ENCODE data around the gene SRGAP3. TPM values are rescaled to one million over a fixed set of nuclear protein-coding genes. Genes with fewer than 3 reads are reported as not detected.

SRGAP3 gene
- total RNA-seq, 4 donors from 2014 or later, result 2.0 to 6.9 (median 4.8) TPM

DNA sequence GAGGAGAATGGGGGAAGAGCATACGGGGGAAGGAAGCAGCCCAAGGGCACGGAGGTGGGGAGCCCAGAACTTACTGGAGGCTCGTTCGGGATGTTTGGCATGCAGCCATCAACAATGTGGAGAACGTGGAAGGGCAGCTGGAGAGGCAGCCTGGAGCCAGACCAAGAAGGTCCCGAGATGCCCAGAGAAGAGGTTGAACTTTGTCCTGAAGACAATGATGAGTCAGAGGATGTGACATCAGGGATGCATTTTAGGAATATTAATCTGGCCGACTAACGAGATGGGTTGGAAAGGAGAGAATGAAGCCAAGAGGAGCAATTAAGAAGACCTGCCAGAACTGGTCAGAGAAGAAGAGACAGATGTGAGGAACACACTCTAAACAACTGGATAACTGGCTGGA is 98.2 kb downstream of the SRGAP3 start:
- TF ChIP-seq EP300 (IDR thresholded peaks at IDR 0.05), result no peak
- TF ChIP-seq, protein P1, sequence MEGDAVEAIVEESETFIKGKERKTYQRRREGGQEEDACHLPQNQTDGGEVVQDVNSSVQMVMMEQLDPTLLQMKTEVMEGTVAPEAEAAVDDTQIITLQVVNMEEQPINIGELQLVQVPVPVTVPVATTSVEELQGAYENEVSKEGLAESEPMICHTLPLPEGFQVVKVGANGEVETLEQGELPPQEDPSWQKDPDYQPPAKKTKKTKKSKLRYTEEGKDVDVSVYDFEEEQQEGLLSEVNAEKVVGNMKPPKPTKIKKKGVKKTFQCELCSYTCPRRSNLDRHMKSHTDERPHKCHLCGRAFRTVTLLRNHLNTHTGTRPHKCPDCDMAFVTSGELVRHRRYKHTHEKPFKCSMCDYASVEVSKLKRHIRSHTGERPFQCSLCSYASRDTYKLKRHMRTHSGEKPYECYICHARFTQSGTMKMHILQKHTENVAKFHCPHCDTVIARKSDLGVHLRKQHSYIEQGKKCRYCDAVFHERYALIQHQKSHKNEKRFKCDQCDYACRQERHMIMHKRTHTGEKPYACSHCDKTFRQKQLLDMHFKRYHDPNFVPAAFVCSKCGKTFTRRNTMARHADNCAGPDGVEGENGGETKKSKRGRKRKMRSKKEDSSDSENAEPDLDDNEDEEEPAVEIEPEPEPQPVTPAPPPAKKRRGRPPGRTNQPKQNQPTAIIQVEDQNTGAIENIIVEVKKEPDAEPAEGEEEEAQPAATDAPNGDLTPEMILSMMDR (IDR thresholded peaks at IDR 0.05), result no peak
- no peak for TF ChIP-seq POLR2A (IDR thresholded peaks at IDR 0.05)
- no peak for TF ChIP-seq POLR2AphosphoS5 (IDR thresholded peaks at IDR 0.05)
- Histone ChIP-seq H3K4me3 (no peak overlapping the region), H3K36me3 (no peaks in the 10 kb centered on the region), H3K27ac (no peak overlapping the region), H3K9me3 (peaks cover 0 to 18% (median 0%) of the 10 kb centered on the region in 3 donors), H3K4me1 (peaks cover 0 to 13% (median 0%) of the 10 kb centered on the region in 3 donors), H3K27me3 (no peaks in the 10 kb centered on the region)
- 71 to 74% methylated on average over 5 to 8 of the region's 8 CpGs for WGBS, 2 donors (ENCODE audit: low coverage in 1 of 2)
- ATAC-seq, result no peak

DNA sequence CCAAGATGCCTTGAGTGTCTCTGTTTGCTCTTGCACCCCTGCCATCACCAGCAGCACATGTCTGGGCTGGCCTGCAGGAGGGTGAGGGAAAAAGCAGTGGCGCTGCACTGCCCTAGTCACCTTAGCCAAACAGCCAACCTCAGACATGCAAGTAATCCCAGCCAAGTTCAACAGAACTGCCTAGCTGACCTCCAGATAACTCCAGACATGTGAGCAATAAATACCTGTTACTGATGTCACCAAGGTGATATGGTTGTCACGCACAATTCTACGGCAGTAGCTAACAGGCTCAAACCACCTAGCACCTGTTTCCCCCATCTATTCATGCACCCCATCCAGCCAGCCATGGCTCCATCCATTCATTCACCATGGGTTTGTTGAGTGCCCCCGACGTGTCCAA is 99.9 kb downstream of the SRGAP3 start:
- no peaks in the 10 kb centered on the region for H3K36me3 ChIP-seq
- H3K27ac ChIP-seq, result no peak overlapping the region
- H3K4me1 ChIP-seq, result peaks cover 0 to 11% (median 0%) of the 10 kb centered on the region in 3 donors
- TF ChIP-seq, protein P1 (IDR thresholded peaks at IDR 0.05), result no peak
- TF ChIP-seq POLR2AphosphoS5 (IDR thresholded peaks at IDR 0.05), result no peak
- TF ChIP-seq POLR2A (IDR thresholded peaks at IDR 0.05), result no peak
- TF ChIP-seq EP300 (IDR thresholded peaks at IDR 0.05), result no peak
- ATAC-seq, result no peak
- WGBS, 2 donors (ENCODE audit: low coverage in 1 of 2), result 90 to 100% methylated on average over 1 to 3 of the region's 5 CpGs
- H3K9me3 ChIP-seq, result peaks cover 0 to 18% (median 0%) of the 10 kb centered on the region in 3 donors
- H3K4me3 ChIP-seq, result no peak overlapping the region
- H3K27me3 ChIP-seq, result no peaks in the 10 kb centered on the region

- H3K4me3 ChIP-seq, result no peak overlapping the region
- TF ChIP-seq POLR2A (IDR thresholded peaks at IDR 0.05) (no peak), POLR2AphosphoS5 (IDR thresholded peaks at IDR 0.05) (no peak), EP300 (IDR thresholded peaks at IDR 0.05) (no peak)
- TF ChIP-seq, protein P1 (IDR thresholded peaks at IDR 0.05), result no peak
- ATAC-seq, result no peak
- H3K27me3 ChIP-seq, result no peaks in the 10 kb centered on the region
- no peaks in the 10 kb centered on the region for H3K36me3 ChIP-seq
- WGBS, 2 donors (ENCODE audit: low coverage in 1 of 2), result 65 to 88% methylated on average over 6 to 7 of the region's 7 CpGs
- peaks cover 0 to 18% (median 0%) of the 10 kb centered on the region in 3 donors for H3K9me3 ChIP-seq
- H3K27ac ChIP-seq, result no peak overlapping the region
- H3K4me1 ChIP-seq, result peaks cover 0 to 5% (median 0%) of the 10 kb centered on the region in 3 donors
These were observed 101.6 kb downstream of the SRGAP3 start for GRCh38 chr3:9147896-9148266.

GRCh38 chr3:9147215-9147895 is 102.1 kb downstream of the SRGAP3 start:
- no peak overlapping the region for H3K4me3 ChIP-seq
- peaks cover 0 to 10% (median 0%) of the 10 kb centered on the region in 3 donors for H3K4me1 ChIP-seq
- H3K36me3 ChIP-seq, result no peaks in the 10 kb centered on the region
- no peaks in the 10 kb centered on the region for H3K27me3 ChIP-seq
- peak; percentile 31 for ATAC-seq
- H3K9me3 ChIP-seq, result peaks cover 0 to 18% (median 0%) of the 10 kb centered on the region in 3 donors
- WGBS, 2 donors (ENCODE audit: low coverage in 1 of 2), result 76% methylated on average over 6 of the region's 8 CpGs; no CpG with 5 or more reads in 1 of the 2 donors
- TF ChIP-seq EP300 (IDR thresholded peaks at IDR 0.05) (no peak), POLR2A (IDR thresholded peaks at IDR 0.05) (no peak), POLR2AphosphoS5 (IDR thresholded peaks at IDR 0.05) (no peak)
- TF ChIP-seq, protein P1 (IDR thresholded peaks at IDR 0.05), result no peak
- H3K27ac ChIP-seq, result no peak overlapping the region

All from gastroesophageal sphincter (tissue), 4 donors.